Loucy (cell line): ENCODE data around the gene ZNF431.
"Not testable (repeated sequence)": the region's sequence is repeated elsewhere in the genome, so short reads cannot be mapped to it uniquely, and the experiment has no call there.

ENCODE experiments used
- H2AFZ ChIP-seq: fragments of 200-600 bp; sonication (generic); 2 replicates; pipeline ENCODE4 v1.6.0; 2016; ENCODE audit warnings: antibody characterized with exemption, mild to moderate bottlenecking, low read length, moderate library complexity
- H3F3A ChIP-seq: fragments of 200-600 bp; 2 replicates; pipeline ENCODE4 v1.6.0; 2016; ENCODE audit warnings: antibody characterized with exemption, low read depth, mild to moderate bottlenecking
- H3K27me3 ChIP-seq: fragments of 200-600 bp; sonication (generic); 2 replicates; pipeline ENCODE4 v1.6.1; 2014; ENCODE audit warnings: low read length, mild to moderate bottlenecking; ENCODE audit not compliant: insufficient read depth, poor library complexity, severe bottlenecking
- H3K36me3 ChIP-seq: fragments of 200-600 bp; sonication (generic); 2 replicates; pipeline ENCODE4 v1.6.1; 2016; ENCODE audit warnings: low read length; ENCODE audit not compliant: insufficient read depth
- H3K4me1 ChIP-seq: fragments of 200-600 bp; sonication (generic); 2 replicates; pipeline ENCODE4 v1.5.1; 2014; ENCODE audit warnings: low read length, mild to moderate bottlenecking; ENCODE audit not compliant: insufficient read depth, poor library complexity, severe bottlenecking
- H3K4me2 ChIP-seq: fragments of 200-600 bp; sonication (generic); 2 replicates; pipeline ENCODE4 v1.6.0; 2014; ENCODE audit warnings: antibody characterized with exemption, low read length, low read depth, mild to moderate bottlenecking; ENCODE audit not compliant: poor library complexity, severe bottlenecking
- H3K4me3 ChIP-seq: fragments of 200-600 bp; sonication (generic); 2 replicates; pipeline ENCODE4 v1.5.1; 2014; ENCODE audit warnings: low read length, mild to moderate bottlenecking, mixed read lengths; ENCODE audit not compliant: poor library complexity, severe bottlenecking
- H3K79me2 ChIP-seq: fragments of 200-600 bp; sonication (generic); 2 replicates; pipeline ENCODE4 v1.6.1; 2014; ENCODE audit warnings: low read length; ENCODE audit not compliant: insufficient read depth
- H3K9ac ChIP-seq: fragments of 200-600 bp; sonication (generic); 2 replicates; pipeline ENCODE4 v1.6.0; 2014; ENCODE audit warnings: mild to moderate bottlenecking, low read depth, low read length, moderate library complexity; ENCODE audit not compliant: poor library complexity, severe bottlenecking
- H3K9me2 ChIP-seq: fragments of 200-600 bp; sonication (generic); replicated peaks from 2 replicates; pipeline ENCODE4 v1.6.1; 2016; ENCODE audit warnings: low read depth, low read length, mixed read lengths
- H3K9me3 ChIP-seq: fragments of 200-600 bp; sonication (generic); 2 replicates; pipeline ENCODE4 v1.6.1; 2014; ENCODE audit warnings: mild to moderate bottlenecking, antibody characterized with exemption, low read length, low read depth; ENCODE audit not compliant: insufficient read depth
- H4K20me1 ChIP-seq: fragments of 200-600 bp; sonication (generic); 2 replicates; pipeline ENCODE4 v1.6.0; 2014; ENCODE audit warnings: antibody characterized with exemption, low read length, mild to moderate bottlenecking; ENCODE audit not compliant: insufficient read depth, poor library complexity, severe bottlenecking
- CTCF ChIP-seq: fragments of 200-600 bp; sonication (generic); conservative IDR thresholded peaks from 2 replicates; pipeline ENCODE4 v1.5.1; 2014; ENCODE audit warnings: mild to moderate bottlenecking, antibody characterized with exemption, low read length
- EZH2phosphoT487 ChIP-seq: fragments of 200-600 bp; IDR thresholded peaks from 2 replicates; pipeline ENCODE4 v1.6.1; 2018; ENCODE audit warnings: antibody characterized with exemption, mild to moderate bottlenecking, moderate library complexity, borderline replicate concordance

ZNF431 gene

GRCh38 chr19:21221693-21222092 lies 79.9 kb downstream of the ZNF431 start:
- no peak overlapping the region for H3K9ac ChIP-seq
- no peak overlapping the region for H3K4me2 ChIP-seq
- H2AFZ ChIP-seq: no peak overlapping the region
- no peak overlapping the region for H3K4me3 ChIP-seq
- H3K79me2 ChIP-seq: no peaks in the 10 kb centered on the region
- H3K4me1 ChIP-seq: no peaks in the 10 kb centered on the region
- H3K9me2 ChIP-seq: no peaks in the 10 kb centered on the region
- H3K27me3 ChIP-seq: no peaks in the 10 kb centered on the region
- TF ChIP-seq EZH2phosphoT487: no peak
- no peak for TF ChIP-seq CTCF
- no peaks in the 10 kb centered on the region for H3K36me3 ChIP-seq
- H4K20me1 ChIP-seq: no peaks in the 10 kb centered on the region
- H3F3A ChIP-seq: no peaks in the 10 kb centered on the region
- H3K9me3 ChIP-seq: no peaks in the 10 kb centered on the region

GRCh38 chr19:21229938-21230337 lies 88.1 kb downstream of the ZNF431 start:
- H3K27me3 ChIP-seq, H3F3A ChIP-seq, H3K4me3 ChIP-seq, H3K79me2 ChIP-seq, H3K9ac ChIP-seq, H2AFZ ChIP-seq, H3K36me3 ChIP-seq, H3K9me2 ChIP-seq, H4K20me1 ChIP-seq, H3K4me1 ChIP-seq, H3K4me2 ChIP-seq: not testable (repeated sequence)
- peaks cover 14% of the 10 kb centered on the region; the same call in 1 of the 2 replicates for H3K9me3 ChIP-seq

GRCh38 chr19:21233691-21234090 lies 91.9 kb downstream of the ZNF431 start:
- H3K9me2 ChIP-seq: no peaks in the 10 kb centered on the region
- no peaks in the 10 kb centered on the region for H3K36me3 ChIP-seq
- H2AFZ ChIP-seq: no peak overlapping the region
- H3K4me2 ChIP-seq: no peak overlapping the region
- H3K4me3 ChIP-seq: no peak overlapping the region
- H3F3A ChIP-seq: no peaks in the 10 kb centered on the region
- H3K9ac ChIP-seq: no peak overlapping the region
- H3K9me3 ChIP-seq: peaks cover 11% of the 10 kb centered on the region; the same call in 1 of the 2 replicates
- H3K4me1 ChIP-seq: no peaks in the 10 kb centered on the region
- no peak for TF ChIP-seq CTCF
- TF ChIP-seq EZH2phosphoT487: no peak
- H3K79me2 ChIP-seq: no peaks in the 10 kb centered on the region
- no peaks in the 10 kb centered on the region for H4K20me1 ChIP-seq
- no peaks in the 10 kb centered on the region for H3K27me3 ChIP-seq

- not testable (repeated sequence) for H4K20me1 ChIP-seq, H3K36me3 ChIP-seq, H3K4me2 ChIP-seq, H3K9ac ChIP-seq, H3K9me3 ChIP-seq, H3K9me2 ChIP-seq, H3K79me2 ChIP-seq, H3K27me3 ChIP-seq, H2AFZ ChIP-seq, H3K4me3 ChIP-seq, H3K4me1 ChIP-seq, H3F3A ChIP-seq
These were observed 94.9 kb downstream of the ZNF431 start for GRCh38 chr19:21236751-21237150.
